Heart left ventricle (tissue), 13 donors: ENCODE results near the gene NARS2.

Experiments
- CTCF ChIP-seq, 12 donors: fragments of 200-600 bp; sonication (generic) in 4 of 12; IDR thresholded peaks; one replicate each; pipeline versions ENCODE4 v1.5.0 to v1.8.0; 2018 to 2022; ENCODE audit warnings: antibody characterized with exemption in 12 of 12, mild to moderate bottlenecking in 5 of 12
- POLR2A ChIP-seq, 2 donors: fragments of 450-650 bp; IDR thresholded peaks; one replicate each; pipeline ENCODE4 v1.6.1; 2017; ENCODE audit warnings: antibody characterized with exemption in 2 of 2, mild to moderate bottlenecking in 2 of 2, moderate library complexity in 2 of 2
- donor health status: ischemic (EF 13 %, LVEDD 7.1; RV severe dilation, severe dysfunction).
- donor health status: DM: no; HTN: yes; CAD: no.
- donor health status: DM: no; HTN: no; CAD: no.
- donor health status: ischemic (EF 25% LVEDD 6.9; RV normal size, moderate dysfunction).
- donor health status: ischemic (EF 25% LVEDD 5.7; RV mildly dilated, moderate dysfunction).
- donor health status: ischemic (EF 35%, LVEDD 5.7; RV mildly dilated, moderate dysfunction).
- donor health status: nonischemic (EF 11% LVEDD 7.7; RV severe dilation, severe dysfunction).
- donor health status: DM: yes; HTN: yes; CAD: no.
- donor health status: PGD.
- donor health status: ischemic (EF 29% LVEDD 5.4; RV normal size, mild dysfunction).
- donor health status: nonischemic (EF 23%, LVEDD 6.1; RV moderate dilation, normal function).

GRCh38 chr11:78444726-78445125 is 129.9 kb downstream of the NARS2 start:
- TF ChIP-seq CTCF (IDR thresholded peaks at IDR 0.05) (no peak), POLR2A (IDR thresholded peaks at IDR 0.05) (no peak)
